Cardiac muscle cell (in vitro differentiated cells and primary cell): Measurements from ENCODE around the gene GPM6B. TPM values are rescaled to one million over a fixed set of nuclear protein-coding genes. Genes with fewer than 3 reads are reported as not detected.

Experiments
- DNase-seq, 2 donors: peaks; one replicate each; pipeline versions ENCODE4 v3.0.0 to v3.0.0-alpha.2; 2010 to 2017; ENCODE audit warnings: low read depth in 1 of 2, low spot score in 1 of 2
- H3K27ac ChIP-seq: fragments of 200-600 bp; sonication (generic); 2 replicates; pipeline ENCODE4 v1.5.1; 2016
- H3K27me3 ChIP-seq: fragments of 200-600 bp; sonication (generic); 2 replicates; pipeline ENCODE4 v1.6.0; 2016; ENCODE audit warnings: control low read depth
- H3K36me3 ChIP-seq: fragments of 200-600 bp; sonication (generic); 2 replicates; pipeline ENCODE4 v1.5.1; 2016; ENCODE audit warnings: control low read depth
- H3K4me1 ChIP-seq: fragments of 200-600 bp; sonication (generic); 2 replicates; pipeline ENCODE4 v1.8.1; 2017; ENCODE audit warnings: low read depth, mild to moderate bottlenecking, mixed run types
- H3K4me3 ChIP-seq: fragments of 200-600 bp; sonication (generic); 2 replicates; pipeline ENCODE4 v1.5.1; 2016; ENCODE audit warnings: mild to moderate bottlenecking
- H3K9me3 ChIP-seq: fragments of 200-600 bp; sonication (generic); 2 replicates; pipeline ENCODE4 v1.5.1; 2017; ENCODE audit warnings: low read depth, mild to moderate bottlenecking, control low read depth
- CTCF ChIP-seq: IDR thresholded peaks from 2 replicates; pipeline ENCODE4 v1.5.1; 2012; ENCODE audit warnings: low read depth, mild to moderate bottlenecking, low read length
- polyA plus RNA-seq: library from polyadenylated mRNA; unstranded; fragments of >200 nt; fragmentation: Nextera tagmentation; extraction: Ambion mirVana; gene quantifications from 2 replicates; pipeline ENCODE4 v1.2.1, GENCODE V29; 2016
- total RNA-seq: library from RNA; depleted of rRNA; stranded (reverse); fragments of >200 nt; gene quantifications from 2 replicates; pipeline ENCODE4 v1.2.3, GENCODE V29; 2016

GPM6B gene
- total and polyA plus RNA-seq, 2 experiments from 2014 or later = 3.4 to 8.7 TPM

- H3K9me3 ChIP-seq = no peaks in the 10 kb centered on the region
- DNase-seq = peak in 1 of 2 donors; percentile 40
- H3K27ac ChIP-seq = peak overlapping the region; percentile 62
- peaks cover 7% of the 10 kb centered on the region for H3K4me1 ChIP-seq
- H3K4me3 ChIP-seq = no peak overlapping the region
- peaks cover 10% of the 10 kb centered on the region for H3K36me3 ChIP-seq
- TF ChIP-seq CTCF = no peak
- no peaks in the 10 kb centered on the region for H3K27me3 ChIP-seq
These were observed 94.9 kb downstream of the GPM6B start for GRCh38 chrX:13721819-13722519.

- no peak overlapping the region for H3K4me3 ChIP-seq
These were observed 95.5 kb downstream of the GPM6B start for GRCh38 chrX:13721371-13721770.

More at GRCh38 chrX:13721371-13721770, 95.5 kb downstream of the GPM6B start:
- H3K27me3 ChIP-seq = no peaks in the 10 kb centered on the region
- no peaks in the 10 kb centered on the region for H3K9me3 ChIP-seq
- H3K27ac ChIP-seq = peak overlapping the region; percentile 62
- no peak for TF ChIP-seq CTCF
- no peak for DNase-seq
- H3K4me1 ChIP-seq = peaks cover 10% of the 10 kb centered on the region
- H3K36me3 ChIP-seq = peaks cover 11% of the 10 kb centered on the region

Other genes with a start within 250 kb of the GPM6B start
- gene EGFL6, start 247.5 kb downstream of the GPM6B start, total RNA-seq = 0.07 TPM in 1 of 2 replicates, not detected in the other
- gene EGFL6, start 247.5 kb downstream of the GPM6B start, polyA plus RNA-seq = 0.12 TPM in 1 of 2 replicates, not detected in the other
- gene TCEANC, start 164.0 kb downstream of the GPM6B start, total RNA-seq = 2.9 and 6.9 TPM in 2 replicates
- gene TCEANC, start 164.0 kb downstream of the GPM6B start, polyA plus RNA-seq = 3.5 and 4.7 TPM in 2 replicates
- gene RAB9A, start 128.0 kb downstream of the GPM6B start, total RNA-seq = 33.7 and 34.8 TPM in 2 replicates
- gene RAB9A, start 128.0 kb downstream of the GPM6B start, polyA plus RNA-seq = 36.3 and 56.6 TPM in 2 replicates
- gene TRAPPC2, start 82.5 kb downstream of the GPM6B start, total RNA-seq = 22.4 and 25.2 TPM in 2 replicates
- 27.9 and 35.1 TPM in 2 replicates for gene TRAPPC2, start 82.5 kb downstream of the GPM6B start, polyA plus RNA-seq
- gene OFD1, start 82.3 kb downstream of the GPM6B start, total RNA-seq = 45.0 and 46.6 TPM in 2 replicates
- gene OFD1, start 82.3 kb downstream of the GPM6B start, polyA plus RNA-seq = 48.0 and 69.7 TPM in 2 replicates
- 20.5 and 41.6 TPM in 2 replicates for gene GEMIN8, start 212.8 kb upstream of the GPM6B start, total RNA-seq
- gene GEMIN8, start 212.8 kb upstream of the GPM6B start, polyA plus RNA-seq = 19.5 and 28.3 TPM in 2 replicates